ENCODE measurements around the gene CGN. TPM values are rescaled to one million over a fixed set of nuclear protein-coding genes. Genes with fewer than 3 reads are reported as not detected.

Gene CGN
- polyA plus RNA-seq, 1 donor from 2014 or later = 4.4 TPM

DNA sequence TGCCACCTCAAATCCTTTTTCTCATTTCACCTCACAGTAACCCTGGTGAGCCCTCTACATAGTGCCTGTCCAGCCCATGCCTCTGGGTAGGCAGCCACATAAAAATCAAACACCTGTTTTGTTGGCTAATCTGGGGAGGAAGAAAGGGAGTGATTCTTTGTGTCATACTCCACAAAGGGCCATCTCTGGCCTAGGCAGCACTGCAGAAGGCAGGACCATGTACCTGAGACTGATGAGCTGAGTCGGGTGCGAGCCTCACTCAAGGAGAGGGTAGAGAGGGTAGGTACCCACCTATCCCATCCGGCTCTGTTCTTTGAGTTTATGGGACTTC is 36.7 kb downstream of the CGN start (continued):
- TF ChIP-seq EZH2 (IDR thresholded peaks at IDR 0.05; ENCODE audit: borderline replicate concordance, insufficient read depth, low read length, poor library complexity, severe bottlenecking) = no peak

DNA sequence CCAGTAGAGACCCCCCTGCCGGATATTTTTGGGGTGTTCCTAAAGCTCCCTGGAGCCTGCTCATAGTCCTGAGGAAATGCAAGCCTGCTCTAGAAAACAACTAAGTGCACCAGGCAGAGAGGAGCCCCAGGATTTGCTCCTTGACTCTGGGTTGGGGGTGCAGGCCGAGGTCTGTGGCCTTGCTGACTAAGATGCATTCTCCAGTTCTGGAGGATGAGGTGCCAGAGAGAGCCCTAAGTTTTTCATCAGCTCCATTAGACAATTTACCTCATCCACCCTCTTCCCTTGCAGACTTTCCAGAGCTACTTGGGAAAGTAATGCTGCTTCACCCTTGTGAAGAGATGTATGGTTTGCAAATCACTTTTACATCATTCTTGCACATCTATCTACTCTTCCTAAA is 38.0 kb downstream of the CGN start:
- Histone ChIP-seq H3K79me2 (replicated peaks; ENCODE audit: insufficient read depth, low read length) (peaks cover 4% of the 10 kb centered on the region), H3K27ac (ENCODE audit: low read length) (no peak overlapping the region)

DNA sequence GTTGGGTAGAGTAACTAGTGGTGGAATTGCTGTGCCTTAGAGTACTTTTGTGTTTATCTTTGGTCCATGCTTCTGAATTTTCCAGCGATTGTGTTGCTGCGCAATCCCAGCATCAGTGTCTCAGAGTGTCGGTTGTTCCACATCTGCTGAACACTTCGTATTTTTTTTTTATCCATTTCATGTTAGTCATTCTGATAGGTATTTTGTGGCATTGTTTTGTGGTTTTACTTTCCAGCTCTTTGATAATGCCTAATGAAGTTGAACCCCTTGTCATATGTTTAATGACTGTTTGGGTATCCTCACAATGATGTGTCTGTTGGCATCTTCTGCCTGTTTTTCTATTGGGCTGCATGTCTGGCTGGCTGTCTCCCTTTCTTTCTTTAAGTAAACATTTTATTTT is 42.5 kb downstream of the CGN start:
- H2AFZ ChIP-seq (ENCODE audit: low read depth, low read length) = no peak overlapping the region
- H4K20me1 ChIP-seq (ENCODE audit: insufficient read depth) = no peaks in the 10 kb centered on the region
- no peaks in the 10 kb centered on the region for H3K36me3 ChIP-seq (ENCODE audit: insufficient read depth, low read length)
- no peaks in the 10 kb centered on the region for H3K27me3 ChIP-seq (ENCODE audit: insufficient read depth, low read depth, low read length)
- H3K27ac ChIP-seq (ENCODE audit: low read length) = no peak overlapping the region
- no peaks in the 10 kb centered on the region for H3F3A ChIP-seq (ENCODE audit: insufficient read depth, low read length, poor library complexity, severe bottlenecking)
- H3K4me3 ChIP-seq (ENCODE audit: low read length) = no peak overlapping the region
- H3K4me2 ChIP-seq (ENCODE audit: low read length) = no peak overlapping the region
- no peaks in the 10 kb centered on the region for H3K9me3 ChIP-seq (ENCODE audit: low read length)
- H3K79me2 ChIP-seq (replicated peaks; ENCODE audit: insufficient read depth, low read length) = no peaks in the 10 kb centered on the region
- H3K9ac ChIP-seq (ENCODE audit: low read length) = no peak overlapping the region
- TF ChIP-seq, protein P1, sequence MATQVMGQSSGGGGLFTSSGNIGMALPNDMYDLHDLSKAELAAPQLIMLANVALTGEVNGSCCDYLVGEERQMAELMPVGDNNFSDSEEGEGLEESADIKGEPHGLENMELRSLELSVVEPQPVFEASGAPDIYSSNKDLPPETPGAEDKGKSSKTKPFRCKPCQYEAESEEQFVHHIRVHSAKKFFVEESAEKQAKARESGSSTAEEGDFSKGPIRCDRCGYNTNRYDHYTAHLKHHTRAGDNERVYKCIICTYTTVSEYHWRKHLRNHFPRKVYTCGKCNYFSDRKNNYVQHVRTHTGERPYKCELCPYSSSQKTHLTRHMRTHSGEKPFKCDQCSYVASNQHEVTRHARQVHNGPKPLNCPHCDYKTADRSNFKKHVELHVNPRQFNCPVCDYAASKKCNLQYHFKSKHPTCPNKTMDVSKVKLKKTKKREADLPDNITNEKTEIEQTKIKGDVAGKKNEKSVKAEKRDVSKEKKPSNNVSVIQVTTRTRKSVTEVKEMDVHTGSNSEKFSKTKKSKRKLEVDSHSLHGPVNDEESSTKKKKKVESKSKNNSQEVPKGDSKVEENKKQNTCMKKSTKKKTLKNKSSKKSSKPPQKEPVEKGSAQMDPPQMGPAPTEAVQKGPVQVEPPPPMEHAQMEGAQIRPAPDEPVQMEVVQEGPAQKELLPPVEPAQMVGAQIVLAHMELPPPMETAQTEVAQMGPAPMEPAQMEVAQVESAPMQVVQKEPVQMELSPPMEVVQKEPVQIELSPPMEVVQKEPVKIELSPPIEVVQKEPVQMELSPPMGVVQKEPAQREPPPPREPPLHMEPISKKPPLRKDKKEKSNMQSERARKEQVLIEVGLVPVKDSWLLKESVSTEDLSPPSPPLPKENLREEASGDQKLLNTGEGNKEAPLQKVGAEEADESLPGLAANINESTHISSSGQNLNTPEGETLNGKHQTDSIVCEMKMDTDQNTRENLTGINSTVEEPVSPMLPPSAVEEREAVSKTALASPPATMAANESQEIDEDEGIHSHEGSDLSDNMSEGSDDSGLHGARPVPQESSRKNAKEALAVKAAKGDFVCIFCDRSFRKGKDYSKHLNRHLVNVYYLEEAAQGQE (IDR thresholded peaks at IDR 0.05; ENCODE audit: borderline replicate concordance) = no peak
- TF ChIP-seq POLR2AphosphoS5 (IDR thresholded peaks at IDR 0.05) (no peak), RAD21 (conservative IDR thresholded peaks at IDR 0.05) (no peak), SMC3 (conservative IDR thresholded peaks at IDR 0.05; ENCODE audit: poor library complexity) (no peak), EZH2 (IDR thresholded peaks at IDR 0.05; ENCODE audit: borderline replicate concordance, insufficient read depth, low read length, poor library complexity, severe bottlenecking) (no peak), TAF1 (IDR thresholded peaks at IDR 0.05; ENCODE audit: low read depth) (no peak), EP300 (conservative IDR thresholded peaks at IDR 0.05; ENCODE audit: poor library complexity, severe bottlenecking) (no peak), MXI1 (conservative IDR thresholded peaks at IDR 0.05; ENCODE audit: poor library complexity, severe bottlenecking) (no peak)
- TF ChIP-seq, protein P2, sequence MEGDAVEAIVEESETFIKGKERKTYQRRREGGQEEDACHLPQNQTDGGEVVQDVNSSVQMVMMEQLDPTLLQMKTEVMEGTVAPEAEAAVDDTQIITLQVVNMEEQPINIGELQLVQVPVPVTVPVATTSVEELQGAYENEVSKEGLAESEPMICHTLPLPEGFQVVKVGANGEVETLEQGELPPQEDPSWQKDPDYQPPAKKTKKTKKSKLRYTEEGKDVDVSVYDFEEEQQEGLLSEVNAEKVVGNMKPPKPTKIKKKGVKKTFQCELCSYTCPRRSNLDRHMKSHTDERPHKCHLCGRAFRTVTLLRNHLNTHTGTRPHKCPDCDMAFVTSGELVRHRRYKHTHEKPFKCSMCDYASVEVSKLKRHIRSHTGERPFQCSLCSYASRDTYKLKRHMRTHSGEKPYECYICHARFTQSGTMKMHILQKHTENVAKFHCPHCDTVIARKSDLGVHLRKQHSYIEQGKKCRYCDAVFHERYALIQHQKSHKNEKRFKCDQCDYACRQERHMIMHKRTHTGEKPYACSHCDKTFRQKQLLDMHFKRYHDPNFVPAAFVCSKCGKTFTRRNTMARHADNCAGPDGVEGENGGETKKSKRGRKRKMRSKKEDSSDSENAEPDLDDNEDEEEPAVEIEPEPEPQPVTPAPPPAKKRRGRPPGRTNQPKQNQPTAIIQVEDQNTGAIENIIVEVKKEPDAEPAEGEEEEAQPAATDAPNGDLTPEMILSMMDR (IDR thresholded peaks at IDR 0.05; ENCODE audit: poor library complexity, severe bottlenecking) = no peak
- H3K9me2 ChIP-seq (ENCODE audit: insufficient read depth, low read length) = no peaks in the 10 kb centered on the region

More for the DNA sequence above, 38.0 kb downstream of the CGN start:
- Histone ChIP-seq H3K36me3 (ENCODE audit: insufficient read depth, low read length) (no peaks in the 10 kb centered on the region), H3K9me3 (ENCODE audit: low read length) (no peaks in the 10 kb centered on the region), H3K9me2 (ENCODE audit: insufficient read depth, low read length) (no peaks in the 10 kb centered on the region), H3K4me3 (ENCODE audit: low read length) (no peak overlapping the region), H3K4me2 (ENCODE audit: low read length) (no peak overlapping the region), H4K20me1 (ENCODE audit: insufficient read depth) (no peaks in the 10 kb centered on the region), H3K9ac (ENCODE audit: low read length) (no peak overlapping the region), H2AFZ (ENCODE audit: low read depth, low read length) (no peak overlapping the region), H3F3A (ENCODE audit: insufficient read depth, low read length, poor library complexity, severe bottlenecking) (no peaks in the 10 kb centered on the region), H3K27me3 (ENCODE audit: insufficient read depth, low read depth, low read length) (no peaks in the 10 kb centered on the region)
- TF ChIP-seq RAD21 (conservative IDR thresholded peaks at IDR 0.05) (no peak), SMC3 (conservative IDR thresholded peaks at IDR 0.05; ENCODE audit: poor library complexity) (no peak), MXI1 (conservative IDR thresholded peaks at IDR 0.05; ENCODE audit: poor library complexity, severe bottlenecking) (no peak), EZH2 (IDR thresholded peaks at IDR 0.05; ENCODE audit: borderline replicate concordance, insufficient read depth, low read length, poor library complexity, severe bottlenecking) (no peak), EP300 (conservative IDR thresholded peaks at IDR 0.05; ENCODE audit: poor library complexity, severe bottlenecking) (no peak)
- TF ChIP-seq, protein P2 (IDR thresholded peaks at IDR 0.05; ENCODE audit: poor library complexity, severe bottlenecking) = no peak

Data from neural cell (in vitro differentiated cells).